H1 (cell line): ENCODE measurements around the gene NME7.
A peak's percentile ranks its signal among the peaks of the same experiment; 100 is the strongest.

Experiments used
- CREB1 ChIP-seq: IDR thresholded peaks from 2 replicates; pipeline ENCODE4 v1.6.1; 2012; ENCODE audit warnings: inconsistent platforms
- CTCF ChIP-seq, 3 experiments: IDR thresholded peaks; 1 replicate in 2 of 3; 2 replicates in 1 of 3; pipeline versions ENCODE4 v1.5.1 to v1.6.1; 2011; ENCODE audit warnings: low read length in 3 of 3, mild to moderate bottlenecking in 3 of 3, inconsistent platforms in 2 of 3, low read depth in 1 of 3, moderate library complexity in 1 of 3; ENCODE audit not compliant: insufficient read depth in 1 of 3; ENCODE audit errors: control extremely low read depth in 1 of 3
- EP300 ChIP-seq, 2 experiments: IDR thresholded peaks; 1 replicate in 1 of 2; 2 replicates in 1 of 2; pipeline ENCODE4 v1.6.1; 2011 to 2012; ENCODE audit warnings: low read depth in 2 of 2, low read length in 2 of 2, mild to moderate bottlenecking in 2 of 2, borderline replicate concordance in 1 of 2, inconsistent platforms in 1 of 2, moderate library complexity in 1 of 2
- TF ChIP-seq, protein P1 (sequence below): IDR thresholded peaks from 2 replicates; pipeline ENCODE4 v1.6.1; 2012; ENCODE audit warnings: low read length, inconsistent platforms

DNA sequence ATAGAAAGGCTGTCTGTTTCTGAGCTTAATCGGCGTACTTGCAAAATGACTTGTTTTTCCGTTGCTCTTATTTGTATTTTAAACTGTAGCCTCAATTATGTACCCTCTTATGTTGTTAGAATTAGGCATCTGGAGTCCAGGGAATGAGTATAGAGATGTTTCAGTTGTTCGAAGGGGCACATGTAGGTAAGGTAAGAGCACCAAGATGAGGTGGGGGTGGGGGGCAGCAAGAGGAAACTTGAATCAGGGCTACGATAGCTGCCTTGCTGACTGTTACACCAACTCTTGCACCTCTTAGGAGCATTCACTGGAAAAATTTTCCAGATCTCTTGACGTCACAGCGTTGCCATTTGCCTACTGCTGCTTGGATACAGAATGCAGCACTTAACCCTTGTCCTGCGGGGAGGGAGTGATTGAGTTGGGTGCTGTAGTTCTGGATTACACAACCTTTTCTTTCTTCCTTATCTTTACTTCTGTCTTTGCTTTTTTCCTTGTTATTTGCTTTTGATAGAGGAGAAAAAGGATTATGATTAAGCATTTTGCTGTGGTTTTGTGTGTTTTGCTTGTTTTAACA, 257.9 kb downstream of the NME7 start:
- TF ChIP-seq, protein P1, sequence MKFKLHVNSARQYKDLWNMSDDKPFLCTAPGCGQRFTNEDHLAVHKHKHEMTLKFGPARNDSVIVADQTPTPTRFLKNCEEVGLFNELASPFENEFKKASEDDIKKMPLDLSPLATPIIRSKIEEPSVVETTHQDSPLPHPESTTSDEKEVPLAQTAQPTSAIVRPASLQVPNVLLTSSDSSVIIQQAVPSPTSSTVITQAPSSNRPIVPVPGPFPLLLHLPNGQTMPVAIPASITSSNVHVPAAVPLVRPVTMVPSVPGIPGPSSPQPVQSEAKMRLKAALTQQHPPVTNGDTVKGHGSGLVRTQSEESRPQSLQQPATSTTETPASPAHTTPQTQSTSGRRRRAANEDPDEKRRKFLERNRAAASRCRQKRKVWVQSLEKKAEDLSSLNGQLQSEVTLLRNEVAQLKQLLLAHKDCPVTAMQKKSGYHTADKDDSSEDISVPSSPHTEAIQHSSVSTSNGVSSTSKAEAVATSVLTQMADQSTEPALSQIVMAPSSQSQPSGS, result no peak
- TF ChIP-seq CTCF (IDR thresholded peaks at IDR 0.05; ENCODE audit: control extremely low read depth in 1 of 3, insufficient read depth in 1 of 3, low read depth in 1 of 3, low read length in 3 of 3), result no peak
- TF ChIP-seq CREB1, result 0 out of 2 replicates have a peak, but pooled peaks have one; percentile 26
- no peak for TF ChIP-seq EP300 (IDR thresholded peaks at IDR 0.05; ENCODE audit: borderline replicate concordance in 1 of 2, low read depth in 2 of 2, low read length in 2 of 2)
